Effector memory CD4-positive, alpha-beta T cell (primary cell): ENCODE data around the gene FMOD.

Source experiments
- DNase-seq, 3 donors: peaks; one replicate each; pipeline ENCODE4 v3.0.0-alpha.2; 2020
- H3K27ac ChIP-seq: 2 replicates; pipeline ENCODE4 v1.7.0; 2013; ENCODE audit warnings: mild to moderate bottlenecking, low read length, moderate library complexity; ENCODE audit not compliant: insufficient read depth, poor library complexity, severe bottlenecking
- H3K27me3 ChIP-seq: replicated peaks from 2 replicates; pipeline ENCODE4 v1.7.0; 2013; ENCODE audit warnings: mild to moderate bottlenecking, low read length; ENCODE audit not compliant: insufficient read depth, control insufficient read depth, poor library complexity, severe bottlenecking
- H3K36me3 ChIP-seq: 2 replicates; pipeline ENCODE4 v1.7.0; 2013; ENCODE audit warnings: mild to moderate bottlenecking, low read length, moderate library complexity; ENCODE audit not compliant: control insufficient read depth, insufficient read depth
- H3K4me1 ChIP-seq: 2 replicates; pipeline ENCODE4 v1.7.0; 2013; ENCODE audit warnings: low read length, mild to moderate bottlenecking; ENCODE audit not compliant: control insufficient read depth, insufficient read depth, poor library complexity, severe bottlenecking
- H3K4me3 ChIP-seq: 2 replicates; pipeline ENCODE4 v1.7.0; 2013; ENCODE audit warnings: low read length, low read depth, mild to moderate bottlenecking; ENCODE audit not compliant: insufficient read depth, poor library complexity, severe bottlenecking
- H3K9me3 ChIP-seq: 2 replicates; pipeline ENCODE4 v1.7.0; 2013; ENCODE audit warnings: mild to moderate bottlenecking, low read length, moderate library complexity; ENCODE audit not compliant: control insufficient read depth
- total RNA-seq, 3 donors: gene quantifications; one replicate each; lab custom pipeline; 2026; lab: John Stamatoyannopoulos, UW

Gene FMOD
- 0 reads per million in 3 donors for total RNA-seq

DNA sequence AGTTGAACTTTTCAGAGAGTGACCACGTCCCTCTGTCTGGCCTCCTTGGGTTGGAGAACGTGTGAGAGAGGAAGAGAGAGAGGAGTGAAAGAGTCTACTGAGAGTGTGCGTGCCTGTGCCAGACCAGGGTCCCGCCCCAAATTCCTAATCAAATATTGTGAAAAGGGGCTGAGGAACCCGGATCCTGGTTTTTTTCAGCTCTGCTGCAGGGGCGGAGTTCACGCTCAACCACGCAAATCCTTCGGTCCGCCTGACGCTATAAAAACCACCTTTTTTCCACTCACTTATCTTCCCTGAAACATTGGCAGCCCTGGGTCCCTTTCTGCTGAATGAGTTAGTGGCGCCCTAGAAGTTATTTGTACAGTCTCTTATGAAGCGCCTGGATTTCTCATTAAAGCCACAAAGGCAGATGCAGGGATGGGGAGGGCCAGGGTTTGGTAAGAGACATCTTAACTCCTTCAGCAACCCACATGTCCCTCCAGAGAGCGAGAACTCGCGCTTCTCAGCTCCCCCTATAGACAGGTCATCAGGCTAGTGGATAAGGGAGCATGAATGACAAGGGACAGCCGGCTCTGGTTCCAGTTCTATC, at the start of gene FMOD:
TSS of gene FMOD (minus strand) at position 86 of the 589 bp plus-strand sequence. CDS start 2,852 bp downstream, outside the sequence.
- Histone ChIP-seq H3K4me3 (no peak within 1 kb of the TSS), H3K4me1 (no peaks in the 10 kb centered on the region), H3K36me3 (no peaks in the 10 kb centered on the region), H3K9me3 (no peaks in the 10 kb centered on the region), H3K27ac (no peak within 1 kb of the TSS), H3K27me3 (no peaks in the 10 kb centered on the region)
- no peak for DNase-seq

DNA sequence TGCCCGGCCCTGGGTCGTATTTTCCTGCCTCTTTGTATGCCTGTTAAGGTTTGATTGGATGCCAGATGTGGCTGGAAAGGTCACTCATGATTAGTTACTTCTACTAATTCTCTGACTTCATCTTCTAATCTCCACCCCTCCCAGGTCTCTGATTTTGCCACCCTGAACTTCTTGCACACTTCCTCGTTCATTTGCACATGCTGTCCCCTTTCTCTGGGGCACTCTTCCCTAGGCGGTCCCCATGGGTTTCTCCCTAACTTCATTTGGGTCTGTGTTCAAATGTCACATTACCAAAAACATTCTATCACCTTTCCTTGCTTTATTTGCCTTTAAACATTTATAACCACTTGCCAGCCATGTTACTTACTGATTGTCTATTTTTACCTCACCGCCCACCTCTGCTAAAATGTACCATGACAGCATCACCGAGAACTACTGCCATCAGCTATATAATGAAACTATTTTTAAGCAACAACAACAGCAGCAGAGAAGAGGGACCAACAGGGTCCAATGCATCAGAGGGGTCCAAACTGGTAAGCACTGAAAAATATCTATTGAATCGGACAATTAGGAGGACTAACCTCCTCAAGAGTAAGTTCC, 45.8 kb upstream of the FMOD start:
- H3K4me3 ChIP-seq = no peak overlapping the region
- H3K27me3 ChIP-seq = no peaks in the 10 kb centered on the region
- H3K27ac ChIP-seq = no peak overlapping the region
- no peaks in the 10 kb centered on the region for H3K36me3 ChIP-seq
- H3K4me1 ChIP-seq = no peaks in the 10 kb centered on the region
- H3K9me3 ChIP-seq = no peaks in the 10 kb centered on the region
- no peak for DNase-seq

DNA sequence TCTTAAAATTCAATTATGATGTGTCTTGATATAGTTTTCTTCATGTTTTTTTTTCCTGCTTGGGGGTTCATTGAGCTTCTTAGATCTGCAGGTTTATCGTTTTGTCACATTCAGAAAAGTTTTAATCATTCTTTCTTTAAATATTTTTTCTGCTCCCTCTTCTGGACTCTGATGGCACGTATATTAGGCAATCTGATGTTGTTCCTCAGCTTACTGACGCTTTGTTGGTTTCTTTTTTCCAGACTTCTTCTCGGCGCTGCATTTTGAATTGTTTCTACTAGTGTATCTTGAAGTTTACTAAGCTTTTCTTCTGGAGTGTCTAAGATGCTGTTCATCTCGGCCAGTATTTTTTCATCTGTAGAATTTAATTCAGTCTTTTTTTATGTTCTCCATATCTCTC, 44.8 kb upstream of the FMOD start:
- DNase-seq = no peak
- Histone ChIP-seq H3K4me3 (no peak overlapping the region), H3K4me1 (no peaks in the 10 kb centered on the region), H3K9me3 (no peaks in the 10 kb centered on the region), H3K27ac (no peak overlapping the region), H3K27me3 (peaks cover 3% of the 10 kb centered on the region), H3K36me3 (no peaks in the 10 kb centered on the region)

DNA sequence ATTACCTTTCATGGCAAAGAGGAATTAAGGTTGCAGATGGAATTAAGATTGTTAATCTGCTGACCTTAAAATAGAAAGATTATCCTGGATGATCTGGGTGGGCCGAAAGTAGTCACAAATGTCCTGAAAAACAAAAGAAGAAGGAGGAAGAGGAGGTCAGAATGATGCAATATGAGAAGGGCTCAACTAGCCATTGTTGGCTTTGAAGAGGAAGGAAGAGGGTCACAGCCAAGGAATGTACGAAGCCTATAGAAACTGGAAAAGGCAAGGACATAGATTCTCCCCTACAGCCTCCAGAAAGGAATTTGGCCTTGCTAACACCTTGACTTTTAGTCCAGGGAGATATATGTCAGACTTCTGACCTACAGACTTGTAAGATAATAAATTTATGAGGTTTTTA, 39.4 kb upstream of the FMOD start:
- no peak overlapping the region for H3K4me3 ChIP-seq
- peaks cover 3% of the 10 kb centered on the region for H3K27me3 ChIP-seq
- no peaks in the 10 kb centered on the region for H3K36me3 ChIP-seq
- H3K27ac ChIP-seq = no peak overlapping the region
- no peaks in the 10 kb centered on the region for H3K9me3 ChIP-seq
- DNase-seq = no peak
- H3K4me1 ChIP-seq = no peaks in the 10 kb centered on the region

DNA sequence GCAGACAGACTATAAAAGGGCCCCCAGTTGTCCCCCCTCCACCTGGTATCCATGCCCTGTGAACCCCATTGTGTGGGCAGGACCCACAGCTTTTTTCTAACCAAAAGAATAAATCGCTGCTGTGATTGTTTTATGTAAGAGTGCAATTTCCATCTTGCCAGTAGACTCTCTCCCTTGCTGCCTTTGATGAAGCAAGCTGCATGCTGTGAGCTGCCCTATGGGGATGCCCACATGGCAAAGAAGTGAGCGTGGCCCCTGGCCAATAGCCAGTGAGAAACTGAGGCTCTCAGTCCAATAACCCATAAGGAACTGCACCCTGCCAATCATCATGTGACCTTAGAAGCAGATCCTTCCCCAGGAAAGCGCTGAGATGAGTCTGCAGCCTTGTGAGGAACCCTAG, 37.8 kb upstream of the FMOD start:
- Histone ChIP-seq H3K27ac (no peak overlapping the region), H3K4me1 (no peaks in the 10 kb centered on the region), H3K27me3 (peaks cover 3% of the 10 kb centered on the region), H3K9me3 (no peaks in the 10 kb centered on the region), H3K4me3 (no peak overlapping the region), H3K36me3 (no peaks in the 10 kb centered on the region)
- DNase-seq = no peak

DNA sequence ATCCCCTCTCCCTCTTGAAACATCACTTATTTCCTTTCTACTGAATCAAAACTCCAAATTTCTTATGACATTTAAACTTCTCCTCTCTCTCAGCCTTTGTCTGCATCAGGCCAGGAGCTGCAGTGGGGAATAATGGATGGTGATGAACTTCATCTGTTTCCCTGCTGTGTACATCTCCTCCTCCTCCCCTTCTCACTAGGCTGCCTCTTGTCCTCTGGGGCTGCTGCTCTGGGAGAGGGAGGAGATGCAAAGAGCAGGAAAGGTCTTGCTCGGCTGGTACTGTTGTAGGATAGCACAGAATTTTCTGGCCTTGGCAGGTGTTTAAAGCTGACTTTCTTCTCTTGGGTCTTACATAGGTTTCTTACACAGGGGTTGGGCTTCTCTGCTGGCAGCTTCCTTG, 31.1 kb upstream of the FMOD start:
- Histone ChIP-seq H3K9me3 (no peaks in the 10 kb centered on the region), H3K27me3 (no peaks in the 10 kb centered on the region), H3K4me3 (no peak overlapping the region), H3K27ac (no peak overlapping the region), H3K4me1 (no peaks in the 10 kb centered on the region), H3K36me3 (no peaks in the 10 kb centered on the region)
- no peak for DNase-seq

DNA sequence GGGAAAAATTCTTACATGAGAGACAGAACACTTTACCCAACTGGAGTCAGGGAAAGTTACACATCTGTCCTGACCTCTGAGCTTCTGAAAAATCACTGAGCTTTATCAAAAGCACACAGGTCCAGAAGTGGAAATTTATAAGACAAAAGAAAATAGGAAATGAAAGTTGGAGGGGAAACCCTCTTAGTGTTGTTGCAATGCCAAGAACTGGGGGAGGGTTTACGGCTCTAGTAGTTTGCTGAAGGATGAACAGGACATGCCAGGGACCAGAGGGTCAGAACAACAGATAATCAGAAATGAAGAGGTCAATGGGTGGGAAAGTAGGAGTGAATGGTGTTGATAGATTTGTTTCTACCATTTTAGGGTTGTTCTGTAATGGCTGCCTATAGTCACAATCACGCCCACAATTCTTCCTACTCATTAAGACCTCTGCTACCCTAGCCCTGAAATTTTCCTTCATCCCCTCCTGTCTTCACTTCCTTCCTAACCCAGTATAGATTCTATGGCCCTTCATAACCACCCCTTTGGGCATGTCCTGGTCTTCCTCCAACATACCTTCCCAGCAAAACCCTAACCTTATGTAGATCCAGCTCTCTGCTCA, 30.3 kb upstream of the FMOD start:
- no peaks in the 10 kb centered on the region for H3K9me3 ChIP-seq
- no peak for DNase-seq
- no peaks in the 10 kb centered on the region for H3K4me1 ChIP-seq
- H3K27ac ChIP-seq = no peak overlapping the region
- H3K27me3 ChIP-seq = no peaks in the 10 kb centered on the region
- no peaks in the 10 kb centered on the region for H3K36me3 ChIP-seq
- no peak overlapping the region for H3K4me3 ChIP-seq

DNA sequence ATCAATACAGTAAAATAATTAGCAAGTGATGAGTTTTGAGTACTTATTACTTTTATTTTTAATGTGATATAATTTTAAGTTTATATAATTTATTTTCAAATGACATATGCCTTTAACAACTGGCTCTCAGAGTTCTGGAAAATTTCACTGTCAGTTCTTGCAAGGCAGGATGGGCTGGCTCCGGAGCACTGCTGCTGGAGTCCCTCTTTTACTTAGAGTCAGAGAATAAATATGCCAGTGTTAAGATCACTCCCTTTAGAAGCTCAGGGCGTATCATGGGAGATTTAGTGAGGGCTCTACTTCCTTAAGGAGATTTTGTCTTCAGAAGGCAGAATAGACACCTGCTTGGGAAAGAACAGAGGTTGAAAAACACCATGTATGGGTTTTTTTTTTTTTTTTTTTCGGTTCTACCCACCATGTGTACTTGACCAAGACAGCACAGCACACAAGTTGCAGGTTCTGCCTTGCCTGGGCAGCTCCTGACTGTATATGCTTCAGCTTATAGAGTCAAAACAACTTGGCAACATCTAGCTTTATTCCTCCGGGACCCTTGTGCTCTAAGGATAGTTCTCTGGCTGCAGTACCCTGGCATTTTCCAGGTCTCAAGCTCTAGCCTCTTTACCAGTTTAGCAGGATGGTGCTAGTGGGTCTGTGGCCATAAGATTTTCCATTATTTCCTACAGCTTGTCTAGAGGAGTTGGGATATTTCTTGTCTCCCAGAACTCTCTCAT, 29.7 kb upstream of the FMOD start:
- no peak overlapping the region for H3K4me3 ChIP-seq
- DNase-seq = no peak
- no peaks in the 10 kb centered on the region for H3K4me1 ChIP-seq
- no peaks in the 10 kb centered on the region for H3K27me3 ChIP-seq
- H3K36me3 ChIP-seq = no peaks in the 10 kb centered on the region
- H3K9me3 ChIP-seq = no peaks in the 10 kb centered on the region
- no peak overlapping the region for H3K27ac ChIP-seq

DNA sequence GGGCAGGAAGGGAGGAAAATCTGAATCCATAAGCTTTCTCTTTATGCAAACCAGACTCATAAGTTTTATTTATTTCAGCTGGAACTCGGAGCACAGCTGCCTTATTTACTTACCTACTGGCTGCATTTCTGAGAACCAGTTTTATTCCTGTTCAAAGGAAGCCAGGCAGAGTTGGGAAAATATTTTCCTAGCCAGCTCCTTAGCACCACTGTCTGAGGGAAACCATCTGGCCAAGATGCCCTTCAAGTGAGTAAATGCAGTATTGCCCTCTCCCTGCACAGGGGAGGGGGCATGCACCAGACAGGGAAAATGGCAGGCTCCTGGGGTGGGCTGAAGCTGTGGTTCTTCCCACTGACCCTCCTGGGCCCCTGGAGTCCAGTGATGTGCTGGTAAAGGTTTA, 28.9 kb upstream of the FMOD start:
- H3K27me3 ChIP-seq = no peaks in the 10 kb centered on the region
- no peak overlapping the region for H3K27ac ChIP-seq
- no peaks in the 10 kb centered on the region for H3K36me3 ChIP-seq
- DNase-seq = no peak
- H3K9me3 ChIP-seq = no peaks in the 10 kb centered on the region
- H3K4me1 ChIP-seq = no peaks in the 10 kb centered on the region
- H3K4me3 ChIP-seq = no peak overlapping the region
